Activated effector memory CD4-positive, alpha-beta T cell treated with Interleukin-2 at 50 U/mL for 16 hours (primary cell): ENCODE data around the gene PITX1.
"Not testable (repeated sequence)": the region's sequence is repeated elsewhere in the genome, so short reads cannot be mapped to it uniquely, and the experiment has no call there.

ENCODE experiments used
- DNase-seq: peaks from one replicate; pipeline ENCODE4 v3.0.0-alpha.2; 2020

PITX1 gene

DNA sequence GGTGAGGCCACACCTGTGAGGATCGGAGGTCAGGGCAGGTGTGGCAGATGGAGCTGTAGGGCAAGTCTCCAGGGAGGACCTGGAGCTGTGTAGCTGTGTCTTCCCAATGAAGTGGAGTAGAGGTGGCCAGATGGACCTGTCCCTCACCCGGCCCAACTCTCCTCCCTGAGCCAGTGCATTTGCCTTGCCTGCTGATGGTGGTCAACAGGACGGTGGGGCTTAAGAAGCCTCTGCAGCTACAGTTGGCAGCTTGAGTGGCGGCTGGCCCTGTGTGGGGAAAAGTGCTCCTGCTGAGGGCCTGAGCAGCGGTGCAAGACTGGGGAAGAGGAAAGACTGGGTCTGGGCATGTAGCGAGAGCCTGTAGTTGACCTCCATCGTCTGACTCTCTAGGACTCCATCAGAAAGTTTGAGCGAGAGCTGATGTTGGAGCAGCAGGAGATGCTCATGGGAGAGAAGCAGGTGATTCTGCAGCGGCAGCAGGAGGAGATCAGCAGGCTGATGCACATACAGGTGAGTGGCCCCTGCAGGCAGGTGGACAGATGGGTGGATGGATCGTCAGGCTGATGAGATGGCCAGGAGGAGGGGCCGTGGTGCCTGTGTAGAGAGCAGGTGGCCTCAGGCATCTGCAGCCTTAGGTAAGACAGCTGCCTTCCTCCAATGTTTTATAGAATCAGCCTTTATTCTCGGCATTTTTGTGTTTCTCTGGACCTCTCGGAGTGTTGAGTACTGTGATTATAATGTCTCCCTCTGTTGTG lies 24.9 kb downstream of the PITX1 start:
- no peak for DNase-seq

DNA sequence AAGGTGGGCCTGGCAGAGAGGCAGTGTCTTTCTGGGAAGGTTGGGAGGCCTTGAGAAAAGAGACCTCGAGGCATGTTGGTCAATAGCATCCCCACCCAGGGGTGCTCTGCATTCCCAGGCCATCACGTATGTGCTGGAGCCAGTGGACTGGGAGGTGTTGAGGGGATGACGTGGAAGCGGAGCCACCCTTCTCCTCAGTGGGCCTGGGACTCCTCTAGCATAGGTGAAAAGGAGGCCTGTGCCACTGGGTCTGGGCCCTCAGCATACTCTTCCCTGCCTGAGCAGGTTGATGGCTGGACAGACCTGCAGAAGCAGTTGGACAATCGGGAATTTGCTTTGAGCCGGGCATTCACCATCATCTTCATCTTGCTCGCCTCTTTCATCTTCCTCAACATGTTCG lies 25.5 kb downstream of the PITX1 start:
- no peak for DNase-seq

DNA sequence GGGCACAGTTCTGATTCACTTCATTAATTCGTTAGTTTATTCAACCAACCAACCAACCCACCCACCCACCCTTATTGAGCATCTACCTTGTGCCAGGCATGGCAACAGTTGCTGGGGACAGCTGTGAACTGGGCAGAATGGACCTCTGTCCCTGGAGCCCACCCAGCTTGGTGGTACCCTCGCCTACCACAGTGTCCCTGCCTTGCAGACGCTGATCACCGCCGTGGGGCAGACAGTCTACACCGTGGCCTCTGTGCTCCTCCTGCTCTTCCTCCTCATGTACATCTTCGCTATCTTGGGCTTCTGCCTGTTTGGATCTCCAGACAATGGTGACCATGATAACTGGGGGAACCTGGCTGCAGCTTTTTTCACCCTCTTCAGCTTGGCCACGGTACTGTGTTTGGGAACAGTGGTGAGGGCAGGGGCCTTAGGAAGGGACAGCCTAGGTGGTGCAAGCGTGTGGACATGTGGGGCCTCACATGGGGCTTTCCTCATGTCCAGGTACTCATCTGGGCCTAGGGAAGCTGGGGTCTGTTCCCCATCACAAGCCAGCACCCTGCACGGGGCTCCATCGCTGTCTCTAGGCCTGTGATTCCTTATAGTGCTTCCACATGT lies 26.2 kb downstream of the PITX1 start:
- no peak for DNase-seq

DNA sequence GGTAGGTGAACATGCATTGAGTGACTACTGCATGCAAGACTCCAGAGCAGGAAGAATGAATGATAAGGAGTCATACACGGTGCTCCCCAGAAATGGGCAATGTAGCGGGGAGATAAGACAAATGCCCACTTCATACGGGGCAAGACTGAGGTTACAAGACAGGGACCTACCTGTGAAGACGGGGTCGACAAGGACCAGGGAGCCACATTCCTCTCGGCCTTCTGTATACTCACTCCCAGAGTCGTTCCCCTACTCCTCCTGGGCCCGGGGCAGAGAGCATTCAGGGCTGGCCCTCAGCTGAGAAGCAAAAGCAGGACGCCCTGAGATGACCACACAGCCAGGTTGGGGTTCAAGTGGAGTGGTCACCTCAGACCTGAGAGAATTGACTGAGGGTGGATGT lies 26.7 kb downstream of the PITX1 start:
- DNase-seq = no peak

DNA sequence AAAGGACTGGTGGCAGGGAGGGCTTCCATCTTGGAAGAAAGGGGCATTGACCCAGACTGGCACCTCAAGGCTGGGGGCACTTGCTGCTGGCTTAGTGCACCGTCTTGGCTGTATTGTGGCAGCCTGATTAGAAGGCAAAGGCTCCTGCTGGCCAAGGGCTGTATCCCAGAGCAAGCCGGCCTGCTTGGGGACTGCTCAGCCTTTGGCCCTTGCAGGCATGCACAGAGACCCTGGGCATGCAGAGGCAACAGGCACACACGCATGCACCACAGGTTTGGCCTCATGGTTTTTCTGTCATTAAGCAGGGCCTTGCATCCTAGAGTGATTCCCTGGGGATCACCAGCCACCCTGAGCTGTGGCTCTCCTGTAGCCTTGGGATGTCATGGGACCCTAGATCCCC lies 29.0 kb downstream of the PITX1 start:
- DNase-seq = no peak

DNA sequence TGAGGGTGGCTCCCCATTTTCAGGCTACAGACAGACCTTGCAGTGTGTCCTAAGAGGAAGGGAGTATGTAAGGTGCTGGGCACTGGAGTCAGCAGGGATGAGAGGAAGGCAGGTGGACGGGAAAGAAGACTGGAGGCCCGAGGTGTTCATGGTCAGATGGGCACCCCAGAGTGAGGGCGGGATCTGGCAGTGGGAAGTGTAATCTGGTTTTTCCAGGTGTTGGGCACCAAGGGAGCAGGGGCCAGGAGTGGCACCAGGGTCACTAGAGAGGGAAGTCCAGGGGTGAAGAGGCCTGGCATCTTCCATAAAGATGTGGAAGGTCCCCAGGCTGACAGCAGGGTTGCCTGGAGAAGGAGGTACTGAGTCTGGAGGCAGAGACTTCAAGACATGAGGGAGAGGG lies 29.7 kb downstream of the PITX1 start:
- no peak for DNase-seq

DNA sequence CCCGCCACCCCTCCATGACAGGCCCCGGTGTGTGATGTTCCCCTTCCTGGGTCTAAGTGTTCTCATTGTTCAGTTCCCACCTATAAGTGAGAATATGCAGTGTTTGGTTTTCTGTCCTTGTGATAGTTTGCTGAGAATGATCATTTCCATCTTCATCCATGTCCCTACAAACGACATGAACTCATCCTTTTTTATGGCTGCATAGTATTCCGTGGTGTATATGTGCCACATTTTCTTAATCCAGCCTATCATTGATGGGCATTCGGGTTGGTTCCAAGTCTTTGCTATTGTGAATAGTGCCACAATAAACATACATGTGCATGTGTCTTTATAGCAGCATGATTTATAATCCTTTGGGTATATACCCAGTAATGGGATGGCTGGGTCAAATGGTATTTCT lies 36.0 kb downstream of the PITX1 start:
- not testable (repeated sequence) for DNase-seq

DNA sequence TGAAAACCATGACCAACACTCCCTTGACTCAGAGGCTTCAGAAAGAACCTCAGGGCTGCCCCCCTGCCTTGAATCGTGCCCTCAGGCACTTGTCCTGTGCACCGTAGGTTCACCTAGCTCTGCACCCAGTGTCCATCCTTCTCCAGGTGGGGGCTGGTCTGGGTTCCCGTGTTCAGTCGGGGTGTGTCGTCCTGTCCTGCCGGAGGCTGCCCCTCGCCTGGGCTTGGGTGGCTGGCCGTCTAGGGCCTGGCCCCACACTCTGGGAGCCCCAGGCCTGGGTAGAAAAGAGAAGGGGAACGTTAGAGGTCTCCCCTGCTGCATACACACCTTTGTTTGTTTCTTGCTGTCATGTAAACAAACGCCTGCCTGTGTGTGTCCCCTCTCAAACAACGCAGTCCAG lies 37.0 kb downstream of the PITX1 start:
- no peak for DNase-seq

DNA sequence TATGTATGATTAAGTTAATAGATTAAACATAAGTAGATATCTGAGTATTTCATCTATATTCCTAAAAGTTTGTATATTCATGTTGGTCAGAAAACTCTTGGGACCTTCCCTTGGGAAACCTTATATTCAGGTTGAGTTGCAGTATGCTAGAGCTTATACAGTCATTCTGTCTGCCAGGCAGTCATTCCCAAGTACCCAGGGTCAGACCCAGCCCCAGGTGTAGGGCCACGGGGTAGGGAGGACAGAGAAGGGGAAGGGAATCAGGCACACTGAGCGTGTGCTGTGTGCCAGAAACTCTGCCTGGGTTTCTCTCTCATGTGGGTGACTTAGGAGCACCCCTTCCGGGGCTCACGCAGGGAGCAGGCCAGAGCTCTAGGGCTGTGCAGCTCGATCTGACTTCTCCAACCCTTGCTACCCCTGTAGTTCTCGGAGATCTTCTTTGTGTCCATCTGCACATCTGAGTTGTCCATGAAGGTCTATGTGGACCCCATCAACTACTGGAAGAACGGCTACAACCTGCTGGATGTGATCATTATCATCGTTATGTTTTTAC lies 38.1 kb downstream of the PITX1 start:
- DNase-seq = no peak

DNA sequence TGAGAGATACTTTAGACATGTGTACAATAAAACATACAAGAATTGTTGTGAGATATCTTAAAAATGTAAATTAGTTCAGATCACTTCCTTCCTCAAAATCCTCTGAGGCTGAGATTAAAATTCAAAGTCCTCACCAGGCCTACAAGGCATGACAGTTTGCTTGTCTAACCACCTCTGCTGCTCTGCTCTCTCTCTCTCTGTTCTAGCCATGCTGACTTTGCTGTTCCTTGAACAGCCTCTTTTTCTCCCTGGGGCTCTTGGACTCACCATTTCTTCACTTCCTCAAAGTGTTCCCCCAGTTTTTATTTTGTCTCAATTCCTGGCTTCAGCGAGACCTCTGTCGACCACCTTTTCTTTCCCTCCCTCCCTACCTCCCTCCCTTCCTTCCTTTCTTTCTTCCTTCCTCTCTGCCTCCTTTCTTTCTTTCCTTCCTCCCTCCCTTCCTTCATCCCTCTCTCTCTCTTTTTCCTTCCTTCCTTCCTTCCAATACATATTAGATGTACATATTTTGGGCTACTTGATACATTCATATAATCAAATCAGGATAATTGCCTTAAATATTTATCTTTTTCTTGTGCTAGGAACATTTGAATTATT lies 39.4 kb downstream of the PITX1 start:
- DNase-seq = no peak

DNA sequence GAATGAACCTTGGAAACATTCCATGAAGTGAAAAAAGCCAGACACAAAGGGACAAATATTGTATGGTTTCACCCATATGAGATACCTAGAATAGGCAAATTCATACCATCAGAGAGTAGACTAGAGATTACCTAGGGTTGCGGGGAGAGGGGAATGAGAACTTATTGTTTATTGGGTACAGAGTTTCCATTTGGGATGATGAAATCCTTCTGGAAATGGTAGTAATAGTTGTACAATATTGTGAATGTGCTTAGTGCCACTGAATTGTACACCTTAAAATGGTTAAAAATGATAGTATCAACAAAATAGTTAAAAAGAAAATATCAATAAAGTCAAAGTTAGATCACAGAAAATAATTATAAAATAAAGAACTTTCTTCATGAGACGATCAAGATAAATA lies 40.9 kb downstream of the PITX1 start:
- no peak for DNase-seq

DNA sequence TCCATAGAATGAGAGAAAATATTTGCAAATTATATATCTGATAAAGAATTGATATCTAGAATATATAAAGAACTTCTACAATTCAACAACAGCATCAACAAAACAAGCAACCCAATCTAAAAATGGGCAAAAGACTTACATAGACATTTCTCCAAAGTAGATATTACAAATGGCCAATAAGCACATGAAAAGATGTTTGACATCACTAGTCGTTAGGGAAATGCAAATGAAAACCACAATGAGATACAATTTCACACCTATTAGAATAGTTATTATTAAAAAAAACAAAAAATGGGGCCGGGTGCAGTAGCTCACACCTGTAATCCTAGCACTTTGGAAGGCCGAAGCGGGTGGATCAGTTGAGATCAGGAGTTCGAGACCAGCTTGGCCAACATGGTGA lies 41.9 kb downstream of the PITX1 start:
- DNase-seq = no peak

DNA sequence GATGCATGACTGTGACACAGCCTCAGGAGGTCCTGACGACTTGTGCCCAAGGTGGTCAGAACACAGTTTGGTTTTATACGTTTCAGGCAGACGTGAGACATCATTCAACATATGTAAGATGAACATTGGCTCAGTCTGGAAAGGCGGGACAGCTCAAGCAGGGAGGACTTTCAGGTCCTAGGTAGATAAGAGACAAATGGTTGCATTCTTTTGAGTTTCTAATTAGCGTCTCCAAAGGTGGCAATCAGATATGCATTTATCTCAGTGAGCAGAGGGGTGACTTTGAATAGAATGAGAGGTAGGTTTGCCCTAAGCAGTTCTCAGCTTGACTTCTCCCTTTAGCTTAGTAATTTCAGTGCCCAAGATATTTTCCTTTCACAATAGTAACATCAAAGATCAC lies 43.8 kb downstream of the PITX1 start:
- DNase-seq = not testable (repeated sequence)

DNA sequence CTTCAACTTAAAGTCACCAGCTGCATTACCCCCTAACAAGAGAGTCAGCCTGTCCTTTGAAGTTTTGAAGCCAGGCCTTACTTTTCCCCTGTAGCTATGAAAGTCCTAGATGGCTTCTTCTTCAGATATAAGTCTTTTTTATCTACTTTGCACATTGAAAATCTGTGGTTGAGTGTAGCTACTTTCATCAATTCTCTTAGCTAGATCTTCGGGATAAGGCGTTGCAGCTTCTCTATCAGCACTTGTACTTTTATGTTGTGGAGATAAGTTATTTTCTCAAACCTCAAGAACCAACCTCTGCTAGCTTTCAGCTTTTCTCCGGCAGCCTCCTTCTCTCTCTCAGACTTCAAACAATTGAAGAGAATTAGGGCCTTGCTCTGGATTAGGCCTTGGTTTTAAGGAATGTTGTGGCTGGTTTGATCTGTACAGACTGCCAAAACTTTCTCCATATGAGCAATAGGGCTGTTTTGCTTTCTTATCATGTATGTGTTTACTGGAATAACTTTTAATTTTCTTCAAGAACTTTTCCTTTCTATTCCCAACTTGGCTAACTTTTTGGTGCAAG lies 44.7 kb downstream of the PITX1 start:
- DNase-seq = no peak

DNA sequence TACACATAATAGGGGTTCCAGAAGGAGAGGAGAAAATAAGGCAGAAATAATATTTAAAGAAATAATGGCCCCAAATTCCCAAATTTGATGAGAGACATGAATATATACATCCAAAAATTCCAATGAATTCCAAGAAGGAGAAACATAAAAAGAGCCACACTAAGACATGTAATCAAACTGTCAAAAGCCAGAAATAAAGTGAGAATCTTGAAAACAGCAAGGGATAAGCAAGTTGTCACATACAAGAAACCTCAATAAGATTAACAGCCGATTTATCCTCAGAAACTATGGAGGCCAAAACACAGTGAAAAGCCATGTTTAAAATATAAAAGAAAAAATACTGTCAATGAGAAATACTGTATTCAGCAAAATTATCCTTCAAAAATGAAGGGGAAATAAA lies 51.8 kb downstream of the PITX1 start:
- DNase-seq = no peak

DNA sequence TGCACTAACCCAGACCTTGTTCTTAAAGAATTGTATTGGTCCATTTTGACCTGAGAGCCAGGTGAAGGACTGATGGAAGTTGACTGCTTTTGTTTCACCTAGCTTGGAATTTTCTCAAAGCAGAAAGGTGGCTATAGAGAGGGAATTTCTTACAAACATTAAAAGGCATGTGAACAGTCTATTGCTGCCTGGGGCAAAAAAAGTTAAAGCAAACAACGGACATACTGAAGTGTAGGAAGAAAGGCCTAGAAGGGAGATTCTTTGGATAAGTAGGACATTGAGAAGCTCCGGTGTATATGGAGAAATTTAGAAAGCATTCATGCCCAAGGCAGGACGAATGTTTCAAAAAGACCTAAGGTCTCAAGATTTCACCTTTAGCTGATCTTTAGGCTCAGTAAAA lies 54.6 kb downstream of the PITX1 start:
- DNase-seq = no peak
